Testis (tissue), 2 donors: ENCODE results near the gene CAMLG.

ENCODE experiments used
- CTCF ChIP-seq, 3 experiments: fragments of 450-650 bp in 2 of 3; fragments of 200-600 bp in 1 of 3; sonication (generic) in 1 of 3; IDR thresholded peaks; one replicate each; pipeline ENCODE4 v1.5.1; 2016 to 2019; ENCODE audit warnings: antibody characterized with exemption in 3 of 3, mild to moderate bottlenecking in 2 of 3, moderate library complexity in 1 of 3
- POLR2A ChIP-seq: fragments of 450-650 bp; IDR thresholded peaks from one replicate; pipeline ENCODE4 v1.6.1; 2017; ENCODE audit warnings: antibody characterized with exemption, mild to moderate bottlenecking, moderate library complexity

GRCh38 chr5:134732819-134733218, 5.5 kb upstream of the CAMLG start:
- TF ChIP-seq CTCF (IDR thresholded peaks at IDR 0.05), result no peak
- no peak for TF ChIP-seq POLR2A
